ENCODE data around the gene DNAH2. TPM values are rescaled to one million over a fixed set of nuclear protein-coding genes. Genes with fewer than 3 reads are reported as not detected.

Gene DNAH2
- total RNA-seq, 1 experiment from 2014 or later: 2.0 TPM

GRCh38 chr17:7846765-7847661 lies 129.5 kb downstream of the DNAH2 start:
- no TSS peak for BruUV-seq (replicated peaks)

GRCh38 chr17:7848131-7848579 lies 130.6 kb downstream of the DNAH2 start:
- peaks cover 61% of the 10 kb centered on the region for H3K79me2 ChIP-seq (ENCODE audit: insufficient read depth, low read length)
- DNase-seq (ENCODE audit: low read depth, low spot score): no peak
- intact Hi-C loops (cut with micrococcal nuclease): no loop called here

More at GRCh38 chr17:7846765-7847661, 129.5 kb downstream of the DNAH2 start:
- no peaks in the 10 kb centered on the region for H4K20me1 ChIP-seq (ENCODE audit: insufficient read depth)
- ATAC-seq (no peak), DNase-seq (ENCODE audit: low read depth, low spot score) (no peak)
- H3K79me2 ChIP-seq (ENCODE audit: insufficient read depth, low read length): peaks cover 69% of the 10 kb centered on the region
- POLR2A ChIA-PET: no interaction called here
- no peaks in the 10 kb centered on the region for H3K27me3 ChIP-seq (ENCODE audit: insufficient read depth, low read length)
- H2AFZ ChIP-seq (ENCODE audit: low read depth, low read length, poor library complexity, severe bottlenecking): no peak overlapping the region
- no peak overlapping the region for H3K27ac ChIP-seq (ENCODE audit: low read depth, low read length)
- RAD21 ChIA-PET (ENCODE audit: low non-redundant PET in 1 of 2, low total read pairs in 2 of 2, uncharacterized antibody in 2 of 2, unreplicated experiment in 2 of 2): no interaction called here
- intact Hi-C loops (cut with micrococcal nuclease): no loop called here
- H3K4me1 ChIP-seq (ENCODE audit: control insufficient read depth in 1 of 2, insufficient read depth in 2 of 2, low read length in 2 of 2): peaks cover 20 to 36% of the 10 kb centered on the region in 2 experiments
- H3K9me3 ChIP-seq (ENCODE audit: control insufficient read depth in 1 of 2, insufficient read depth in 1 of 2, low read depth in 1 of 2, low read length in 2 of 2): no peaks in the 10 kb centered on the region
- H3K36me3 ChIP-seq (ENCODE audit: control insufficient read depth in 1 of 2, insufficient read depth in 2 of 2, low read length in 2 of 2): peaks cover 19 to 31% of the 10 kb centered on the region in 2 experiments
- CTCF ChIA-PET: no interaction called here
- TF ChIP-seq ZNF274 (IDR thresholded peaks at IDR 0.05; ENCODE audit: low read depth, low read length): no peak
- TF ChIP-seq EZH2phosphoT487 (IDR thresholded peaks at IDR 0.05; ENCODE audit: borderline replicate concordance): no peak
- TF ChIP-seq YY1 (IDR thresholded peaks at IDR 0.05; ENCODE audit: extremely low read depth, insufficient replicate concordance, low read depth, low read length): no peak
- no peak for TF ChIP-seq SIN3A (IDR thresholded peaks at IDR 0.05; ENCODE audit: low read depth)
- TF ChIP-seq, protein P1, sequence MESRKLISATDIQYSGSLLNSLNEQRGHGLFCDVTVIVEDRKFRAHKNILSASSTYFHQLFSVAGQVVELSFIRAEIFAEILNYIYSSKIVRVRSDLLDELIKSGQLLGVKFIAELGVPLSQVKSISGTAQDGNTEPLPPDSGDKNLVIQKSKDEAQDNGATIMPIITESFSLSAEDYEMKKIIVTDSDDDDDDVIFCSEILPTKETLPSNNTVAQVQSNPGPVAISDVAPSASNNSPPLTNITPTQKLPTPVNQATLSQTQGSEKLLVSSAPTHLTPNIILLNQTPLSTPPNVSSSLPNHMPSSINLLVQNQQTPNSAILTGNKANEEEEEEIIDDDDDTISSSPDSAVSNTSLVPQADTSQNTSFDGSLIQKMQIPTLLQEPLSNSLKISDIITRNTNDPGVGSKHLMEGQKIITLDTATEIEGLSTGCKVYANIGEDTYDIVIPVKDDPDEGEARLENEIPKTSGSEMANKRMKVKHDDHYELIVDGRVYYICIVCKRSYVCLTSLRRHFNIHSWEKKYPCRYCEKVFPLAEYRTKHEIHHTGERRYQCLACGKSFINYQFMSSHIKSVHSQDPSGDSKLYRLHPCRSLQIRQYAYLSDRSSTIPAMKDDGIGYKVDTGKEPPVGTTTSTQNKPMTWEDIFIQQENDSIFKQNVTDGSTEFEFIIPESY (IDR thresholded peaks at IDR 0.05; ENCODE audit: extremely low read depth, insufficient replicate concordance, low read length): no peak
- H3K4me2 ChIP-seq (ENCODE audit: low read length): no peak overlapping the region
- H3K4me3 ChIP-seq (replicated peaks in 1 of 2; ENCODE audit: low read depth in 1 of 2, low read length in 2 of 2): no peak overlapping the region
- no peak overlapping the region for H3K9ac ChIP-seq (ENCODE audit: low read length)
- H3K9me2 ChIP-seq (ENCODE audit: insufficient read depth): no peaks in the 10 kb centered on the region

More at GRCh38 chr17:7848131-7848579, 130.6 kb downstream of the DNAH2 start:
- Histone ChIP-seq H3K4me1 (ENCODE audit: control insufficient read depth in 1 of 2, insufficient read depth in 2 of 2, low read length in 2 of 2) (peaks cover 20 to 37% of the 10 kb centered on the region in 2 experiments), H3K4me2 (ENCODE audit: low read length) (no peak overlapping the region), H3K9ac (ENCODE audit: low read length) (no peak overlapping the region), H4K20me1 (ENCODE audit: insufficient read depth) (no peaks in the 10 kb centered on the region), H3K4me3 (replicated peaks in 1 of 2; ENCODE audit: low read depth in 1 of 2, low read length in 2 of 2) (no peak overlapping the region), H3K9me2 (ENCODE audit: insufficient read depth) (no peaks in the 10 kb centered on the region), H3K9me3 (ENCODE audit: control insufficient read depth in 1 of 2, insufficient read depth in 1 of 2, low read depth in 1 of 2, low read length in 2 of 2) (no peaks in the 10 kb centered on the region), H2AFZ (ENCODE audit: low read depth, low read length, poor library complexity, severe bottlenecking) (no peak overlapping the region), H3K27me3 (ENCODE audit: insufficient read depth, low read length) (no peaks in the 10 kb centered on the region), H3K36me3 (ENCODE audit: control insufficient read depth in 1 of 2, insufficient read depth in 2 of 2, low read length in 2 of 2) (peaks cover 27 to 31% of the 10 kb centered on the region in 2 experiments), H3K27ac (ENCODE audit: low read depth, low read length) (no peak overlapping the region)
- CTCF ChIA-PET: no interaction called here
- no TSS peak for BruUV-seq (replicated peaks)
- ATAC-seq: no peak
- TF ChIP-seq RAD21 (IDR thresholded peaks at IDR 0.05; ENCODE audit: low read depth): no peak
- no peak for TF ChIP-seq EZH2 (IDR thresholded peaks at IDR 0.05)
- TF ChIP-seq, protein P2, sequence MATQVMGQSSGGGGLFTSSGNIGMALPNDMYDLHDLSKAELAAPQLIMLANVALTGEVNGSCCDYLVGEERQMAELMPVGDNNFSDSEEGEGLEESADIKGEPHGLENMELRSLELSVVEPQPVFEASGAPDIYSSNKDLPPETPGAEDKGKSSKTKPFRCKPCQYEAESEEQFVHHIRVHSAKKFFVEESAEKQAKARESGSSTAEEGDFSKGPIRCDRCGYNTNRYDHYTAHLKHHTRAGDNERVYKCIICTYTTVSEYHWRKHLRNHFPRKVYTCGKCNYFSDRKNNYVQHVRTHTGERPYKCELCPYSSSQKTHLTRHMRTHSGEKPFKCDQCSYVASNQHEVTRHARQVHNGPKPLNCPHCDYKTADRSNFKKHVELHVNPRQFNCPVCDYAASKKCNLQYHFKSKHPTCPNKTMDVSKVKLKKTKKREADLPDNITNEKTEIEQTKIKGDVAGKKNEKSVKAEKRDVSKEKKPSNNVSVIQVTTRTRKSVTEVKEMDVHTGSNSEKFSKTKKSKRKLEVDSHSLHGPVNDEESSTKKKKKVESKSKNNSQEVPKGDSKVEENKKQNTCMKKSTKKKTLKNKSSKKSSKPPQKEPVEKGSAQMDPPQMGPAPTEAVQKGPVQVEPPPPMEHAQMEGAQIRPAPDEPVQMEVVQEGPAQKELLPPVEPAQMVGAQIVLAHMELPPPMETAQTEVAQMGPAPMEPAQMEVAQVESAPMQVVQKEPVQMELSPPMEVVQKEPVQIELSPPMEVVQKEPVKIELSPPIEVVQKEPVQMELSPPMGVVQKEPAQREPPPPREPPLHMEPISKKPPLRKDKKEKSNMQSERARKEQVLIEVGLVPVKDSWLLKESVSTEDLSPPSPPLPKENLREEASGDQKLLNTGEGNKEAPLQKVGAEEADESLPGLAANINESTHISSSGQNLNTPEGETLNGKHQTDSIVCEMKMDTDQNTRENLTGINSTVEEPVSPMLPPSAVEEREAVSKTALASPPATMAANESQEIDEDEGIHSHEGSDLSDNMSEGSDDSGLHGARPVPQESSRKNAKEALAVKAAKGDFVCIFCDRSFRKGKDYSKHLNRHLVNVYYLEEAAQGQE (IDR thresholded peaks at IDR 0.05; ENCODE audit: low read depth): no peak
- no peak for TF ChIP-seq CBX3 (IDR thresholded peaks at IDR 0.05; ENCODE audit: low read depth)
- no peak for TF ChIP-seq YY1 (IDR thresholded peaks at IDR 0.05; ENCODE audit: extremely low read depth, insufficient replicate concordance, low read depth, low read length)
- TF ChIP-seq SRF (IDR thresholded peaks at IDR 0.05; ENCODE audit: low read depth): no peak
- no peak for TF ChIP-seq ELF1 (IDR thresholded peaks at IDR 0.05; ENCODE audit: borderline replicate concordance, low read depth)
- RAD21 ChIA-PET (ENCODE audit: low non-redundant PET in 1 of 2, low total read pairs in 2 of 2, uncharacterized antibody in 2 of 2, unreplicated experiment in 2 of 2): no interaction called here
- POLR2A ChIA-PET: no interaction called here
